Measurements from ENCODE around the gene MPST.

The MPST gene

DNA sequence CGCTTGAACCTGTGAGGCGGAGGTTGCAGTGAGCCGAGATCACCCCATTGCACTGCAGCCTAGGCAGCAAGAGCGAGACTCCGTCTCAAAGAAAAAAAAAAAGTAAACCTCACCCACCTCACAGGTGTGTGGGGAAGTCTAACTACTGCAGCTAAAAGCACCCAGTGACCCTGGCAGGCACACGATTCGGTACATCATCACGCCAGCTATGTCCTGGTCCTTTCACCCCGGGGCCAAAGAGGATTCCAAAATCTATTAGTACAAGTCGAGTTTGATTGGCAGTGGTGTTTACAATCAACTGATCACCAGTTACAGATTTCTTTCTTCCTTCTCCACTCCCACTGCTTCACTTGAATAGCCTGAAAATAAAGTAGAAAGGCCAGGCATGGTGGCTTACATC lies 6.6 kb upstream of the MPST start:
- no peak overlapping the region for H3K4me3 Mint-ChIP-seq
- H3K36me3 Mint-ChIP-seq: no peaks in the 10 kb centered on the region
- no peaks in the 10 kb centered on the region for H3K9me3 Mint-ChIP-seq (ENCODE audit: low read depth)
- H3K27me3 Mint-ChIP-seq: peaks cover 2% of the 10 kb centered on the region
- no peaks in the 10 kb centered on the region for H3K4me1 Mint-ChIP-seq (ENCODE audit: low read depth)
- no peak overlapping the region for H3K27ac Mint-ChIP-seq

DNA sequence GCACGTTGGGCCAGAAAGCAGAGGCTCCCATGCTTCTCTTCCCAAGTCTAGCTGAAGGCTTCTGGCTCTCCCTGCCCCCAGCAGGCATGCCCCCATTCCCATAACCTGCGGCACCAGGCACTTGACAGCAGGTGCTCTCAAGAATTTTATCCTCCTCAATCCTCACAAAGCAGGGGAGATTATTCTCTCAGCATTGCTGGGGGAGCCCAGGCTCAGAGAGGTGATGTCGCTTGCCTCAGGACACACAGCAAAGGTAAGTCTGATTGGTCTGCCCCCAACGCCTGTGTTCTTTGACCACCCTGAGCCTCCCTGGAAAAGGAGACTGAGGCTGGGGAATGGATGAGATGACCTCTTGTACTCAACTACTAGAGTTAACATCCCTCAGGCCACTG lies 5.1 kb upstream of the MPST start:
- H3K9me3 Mint-ChIP-seq (ENCODE audit: low read depth): no peaks in the 10 kb centered on the region
- H3K27ac Mint-ChIP-seq: no peak overlapping the region

DNA sequence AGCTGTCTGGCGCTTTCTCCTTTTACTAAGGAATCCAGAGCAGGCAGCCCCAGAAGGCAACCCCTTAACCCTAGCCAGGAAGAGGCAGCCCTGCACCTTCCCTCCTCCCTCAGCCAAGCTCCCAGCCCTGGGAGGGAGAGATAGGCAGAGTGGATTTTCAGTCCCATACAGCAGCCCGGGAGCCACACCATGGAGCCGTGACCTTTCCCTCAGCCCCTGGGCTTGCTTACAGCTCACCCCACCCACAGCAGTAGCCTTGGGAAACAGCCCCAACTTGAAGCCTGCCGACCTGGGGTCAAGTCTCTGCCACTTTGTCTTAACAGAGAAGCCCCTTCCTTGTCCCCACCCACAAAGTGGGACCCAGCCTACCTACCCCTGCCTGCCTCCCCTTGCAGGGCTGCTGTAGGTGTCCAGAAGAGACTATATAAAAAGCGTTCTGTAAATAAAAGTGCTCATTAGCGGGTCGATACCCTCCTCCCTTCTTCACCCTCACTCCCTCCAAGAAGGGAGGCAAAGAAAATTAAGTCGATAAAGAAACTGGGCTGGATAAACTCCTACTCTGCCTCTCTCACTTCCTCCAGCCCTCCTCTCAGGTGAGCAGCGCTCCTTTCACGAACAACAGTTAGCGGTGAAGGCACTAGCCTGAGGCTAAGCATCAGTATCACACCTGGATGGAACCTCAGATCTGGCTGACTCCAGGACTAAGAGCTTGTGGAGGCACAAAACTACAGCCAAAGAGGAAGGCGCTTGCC lies 4.5 kb upstream of the MPST start:
- H3K36me3 Mint-ChIP-seq: no peaks in the 10 kb centered on the region
- no peaks in the 10 kb centered on the region for H3K9me3 Mint-ChIP-seq (ENCODE audit: low read depth)
- peaks cover 2% of the 10 kb centered on the region for H3K4me1 Mint-ChIP-seq (ENCODE audit: low read depth)
- H3K27me3 Mint-ChIP-seq: peaks cover 3% of the 10 kb centered on the region
- no peak overlapping the region for H3K4me3 Mint-ChIP-seq
- no peak overlapping the region for H3K27ac Mint-ChIP-seq

More for the DNA sequence above, 5.1 kb upstream of the MPST start:
- Mint-ChIP-seq H3K4me3 (no peak overlapping the region), H3K27me3 (peaks cover 2% of the 10 kb centered on the region), H3K36me3 (no peaks in the 10 kb centered on the region), H3K4me1 (ENCODE audit: low read depth) (no peaks in the 10 kb centered on the region)

DNA sequence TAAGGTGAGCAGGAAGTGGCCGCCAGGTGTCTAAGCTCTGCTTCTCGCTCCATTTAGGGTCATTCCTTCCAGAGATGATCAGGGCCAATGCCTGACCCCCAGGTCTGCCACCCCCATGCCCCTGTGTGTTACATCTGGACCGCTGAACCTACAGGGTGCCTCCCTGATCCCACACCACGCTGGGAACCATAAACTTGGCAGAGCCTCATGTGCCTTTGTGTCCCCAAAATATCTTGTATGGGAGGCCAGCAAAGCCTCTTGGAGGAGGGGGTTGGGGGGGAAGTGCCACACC lies 4.0 kb upstream of the MPST start:
- peaks cover 5% of the 10 kb centered on the region for H3K27me3 Mint-ChIP-seq
- no peak overlapping the region for H3K4me3 Mint-ChIP-seq
- H3K36me3 Mint-ChIP-seq: no peaks in the 10 kb centered on the region
- H3K9me3 Mint-ChIP-seq (ENCODE audit: low read depth): no peaks in the 10 kb centered on the region
- H3K27ac Mint-ChIP-seq: no peak overlapping the region
- peaks cover 2% of the 10 kb centered on the region for H3K4me1 Mint-ChIP-seq (ENCODE audit: low read depth)

DNA sequence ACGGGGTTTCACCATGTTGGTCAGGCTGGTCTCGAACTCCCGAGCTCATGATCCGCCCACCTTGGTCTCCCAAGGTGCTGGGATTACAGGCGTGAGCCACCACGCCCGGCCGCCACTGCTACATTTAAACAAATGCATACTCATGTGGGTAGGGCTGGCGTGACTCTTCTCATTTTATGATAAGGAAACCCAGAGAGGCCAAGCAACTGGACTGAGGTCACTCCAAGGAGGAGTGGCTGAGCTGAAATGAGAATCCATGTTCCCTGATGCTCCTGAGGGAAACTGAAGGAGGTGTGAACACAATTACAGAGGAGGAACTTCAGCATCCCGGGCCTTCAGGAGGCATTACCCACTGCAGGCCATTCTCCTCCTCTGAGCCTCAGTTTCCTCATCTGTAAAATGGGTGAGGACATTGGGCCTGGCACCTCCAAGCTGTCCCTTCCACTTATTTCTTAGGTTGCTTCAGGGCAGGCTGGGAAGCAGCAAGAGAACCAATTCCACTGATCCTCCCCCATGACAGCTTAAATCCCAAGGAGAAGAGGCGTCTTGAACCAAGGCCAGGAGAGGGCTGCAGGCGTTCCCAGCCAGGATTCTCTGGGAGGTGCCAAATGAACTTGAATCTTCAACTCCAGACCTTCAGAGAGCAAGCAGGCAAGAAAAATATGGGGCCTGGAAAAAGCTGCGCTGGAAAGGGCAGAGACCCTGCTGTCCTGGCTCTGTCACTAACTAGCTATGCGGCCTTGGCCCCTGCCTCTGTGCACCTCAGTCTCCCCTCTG lies 3.2 kb upstream of the MPST start:
- no peaks in the 10 kb centered on the region for H3K9me3 Mint-ChIP-seq (ENCODE audit: low read depth)
- H3K27ac Mint-ChIP-seq: no peak overlapping the region
- peaks cover 2% of the 10 kb centered on the region for H3K4me1 Mint-ChIP-seq (ENCODE audit: low read depth)
- H3K27me3 Mint-ChIP-seq: peaks cover 6% of the 10 kb centered on the region
- H3K4me3 Mint-ChIP-seq: no peak overlapping the region
- no peaks in the 10 kb centered on the region for H3K36me3 Mint-ChIP-seq

DNA sequence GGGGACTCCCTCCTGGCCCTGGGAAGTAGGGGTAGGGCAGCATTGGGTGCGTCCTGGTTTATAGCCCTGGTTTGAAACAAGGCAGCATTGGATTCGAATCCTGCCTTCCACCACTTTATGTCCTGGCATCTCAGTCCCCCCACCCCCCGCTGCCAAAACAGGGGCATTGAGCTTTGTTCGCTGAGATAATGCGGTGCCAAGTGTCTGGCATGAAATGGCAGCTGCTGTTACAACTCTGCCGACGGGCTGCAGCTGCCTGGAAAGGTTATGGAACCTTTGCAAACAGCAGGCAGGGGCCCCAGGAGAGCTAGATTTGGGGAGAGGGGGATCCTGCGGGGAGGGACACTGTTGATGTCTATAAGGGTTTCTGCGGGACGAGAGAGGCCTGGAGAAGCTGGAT lies 2.2 kb upstream of the MPST start:
- peaks cover 2% of the 10 kb centered on the region for H3K4me1 Mint-ChIP-seq (ENCODE audit: low read depth)
- H3K9me3 Mint-ChIP-seq (ENCODE audit: low read depth): no peaks in the 10 kb centered on the region
- H3K27me3 Mint-ChIP-seq: peaks cover 7% of the 10 kb centered on the region
- no peak overlapping the region for H3K27ac Mint-ChIP-seq
- no peak overlapping the region for H3K4me3 Mint-ChIP-seq
- H3K36me3 Mint-ChIP-seq: no peaks in the 10 kb centered on the region

- Mint-ChIP-seq H3K27me3 (peaks cover 7% of the 10 kb centered on the region), H3K36me3 (no peaks in the 10 kb centered on the region), H3K27ac (no peak overlapping the region), H3K4me3 (peak overlapping the region; percentile 77), H3K4me1 (ENCODE audit: low read depth) (peaks cover 2% of the 10 kb centered on the region), H3K9me3 (ENCODE audit: low read depth) (no peaks in the 10 kb centered on the region)
Observed at GRCh38 chr22:37018086-37018814, 1.3 kb upstream of the MPST start.

- peaks cover 2% of the 10 kb centered on the region for H3K4me1 Mint-ChIP-seq (ENCODE audit: low read depth)
- H3K27me3 Mint-ChIP-seq: peaks cover 7% of the 10 kb centered on the region
- no peaks in the 10 kb centered on the region for H3K36me3 Mint-ChIP-seq
- no peaks in the 10 kb centered on the region for H3K9me3 Mint-ChIP-seq (ENCODE audit: low read depth)
- no peak overlapping the region for H3K27ac Mint-ChIP-seq
- H3K4me3 Mint-ChIP-seq: peak overlapping the region; percentile 77
Observed at GRCh38 chr22:37018815-37019308, 680 bp upstream of the MPST start.

- H3K27me3 Mint-ChIP-seq: peaks cover 7% of the 10 kb centered on the region
- no peak overlapping the region for H3K27ac Mint-ChIP-seq
- H3K36me3 Mint-ChIP-seq: no peaks in the 10 kb centered on the region
- H3K4me1 Mint-ChIP-seq (ENCODE audit: low read depth): peaks cover 2% of the 10 kb centered on the region
- H3K4me3 Mint-ChIP-seq: peak overlapping the region; percentile 82
- H3K9me3 Mint-ChIP-seq (ENCODE audit: low read depth): no peaks in the 10 kb centered on the region
Observed at GRCh38 chr22:37020192-37020479, 594 bp downstream of the MPST start.

DNA sequence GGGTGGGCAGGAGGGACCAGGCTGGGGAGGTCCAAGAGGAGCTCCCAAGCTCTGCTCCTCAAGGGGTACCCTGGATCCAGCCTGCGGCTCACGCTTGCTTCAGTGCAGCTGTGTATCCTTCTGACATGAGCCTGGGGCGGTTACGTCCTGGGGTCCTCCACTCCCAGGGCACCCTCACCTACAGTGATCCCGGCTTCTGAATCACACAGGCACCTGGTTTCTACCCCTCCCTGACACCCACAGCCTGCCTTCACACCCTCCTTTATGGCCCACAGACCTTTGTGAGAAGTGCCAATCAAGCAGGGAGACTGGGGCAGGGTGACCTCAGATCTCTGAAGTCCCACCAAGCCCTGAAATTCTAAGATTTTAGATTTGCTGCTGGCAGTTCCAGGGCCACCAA lies 1.5 kb downstream of the MPST start:
- Mint-ChIP-seq H3K27ac (no peak overlapping the region), H3K36me3 (no peaks in the 10 kb centered on the region), H3K4me1 (ENCODE audit: low read depth) (peaks cover 2% of the 10 kb centered on the region), H3K4me3 (no peak overlapping the region), H3K27me3 (peaks cover 5% of the 10 kb centered on the region), H3K9me3 (ENCODE audit: low read depth) (no peaks in the 10 kb centered on the region)

GRCh38 chr22:37021710-37022482 lies 2.4 kb downstream of the MPST start:
- Mint-ChIP-seq H3K9me3 (ENCODE audit: low read depth) (no peaks in the 10 kb centered on the region), H3K4me1 (ENCODE audit: low read depth) (peaks cover 2% of the 10 kb centered on the region), H3K27ac (no peak overlapping the region), H3K27me3 (peaks cover 5% of the 10 kb centered on the region), H3K36me3 (no peaks in the 10 kb centered on the region), H3K4me3 (peak overlapping the region; percentile 65)

DNA sequence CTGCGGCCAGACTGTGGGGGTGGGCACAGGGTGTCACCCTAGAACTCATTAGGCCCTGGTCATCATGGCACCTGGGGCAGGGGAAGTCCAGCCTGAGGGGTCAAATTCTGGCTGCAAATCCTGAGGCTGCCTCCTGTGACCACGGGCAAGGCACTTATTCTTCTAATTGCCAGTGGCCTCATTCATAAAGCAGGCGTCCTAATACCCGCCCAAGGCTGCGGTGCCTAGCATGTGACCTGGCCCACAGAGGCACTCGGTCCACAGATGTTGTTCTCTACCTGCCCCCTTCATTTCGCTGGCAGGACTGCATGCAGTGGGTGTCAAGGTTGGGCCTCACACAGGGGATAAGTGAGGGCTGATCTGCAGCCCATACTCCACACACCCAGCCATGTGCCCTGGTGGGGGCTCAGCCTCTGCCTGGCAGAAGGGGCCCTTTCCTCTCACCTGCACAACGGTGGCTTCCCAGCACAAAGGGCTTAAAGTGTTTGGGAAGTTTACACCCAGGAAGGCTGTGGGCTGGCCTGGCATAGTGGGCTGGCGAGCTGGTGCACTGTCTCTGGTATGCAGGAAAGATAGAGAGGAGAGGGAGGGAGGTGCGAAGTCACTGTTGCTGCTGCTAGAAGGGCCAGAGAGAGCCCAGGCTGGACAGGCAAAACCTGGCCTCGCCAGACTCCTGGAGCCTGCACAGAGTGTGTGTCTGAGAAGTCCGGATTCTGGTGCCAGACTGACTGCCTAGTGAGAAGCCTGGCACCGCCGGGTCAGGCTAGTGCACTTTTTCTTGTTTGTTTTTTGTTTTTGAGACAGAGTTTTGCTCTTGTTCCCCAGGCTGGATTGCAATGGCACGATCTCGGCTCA lies 3.2 kb downstream of the MPST start:
- peaks cover 5% of the 10 kb centered on the region for H3K27me3 Mint-ChIP-seq
- no peak overlapping the region for H3K27ac Mint-ChIP-seq
- H3K36me3 Mint-ChIP-seq: no peaks in the 10 kb centered on the region
- peaks cover 2% of the 10 kb centered on the region for H3K4me1 Mint-ChIP-seq (ENCODE audit: low read depth)
- H3K9me3 Mint-ChIP-seq (ENCODE audit: low read depth): no peaks in the 10 kb centered on the region
- no peak overlapping the region for H3K4me3 Mint-ChIP-seq

GRCh38 chr22:37023743-37024338 lies 4.3 kb downstream of the MPST start:
- H3K4me3 Mint-ChIP-seq: no peak overlapping the region
- peaks cover 2% of the 10 kb centered on the region for H3K4me1 Mint-ChIP-seq (ENCODE audit: low read depth)
- H3K9me3 Mint-ChIP-seq (ENCODE audit: low read depth): no peaks in the 10 kb centered on the region
- peaks cover 5% of the 10 kb centered on the region for H3K27me3 Mint-ChIP-seq
- no peak overlapping the region for H3K27ac Mint-ChIP-seq
- no peaks in the 10 kb centered on the region for H3K36me3 Mint-ChIP-seq

All from activated naive CD8-positive, alpha-beta T cell (primary cell).